ENCODE measurements around the gene LRP8. TPM values are rescaled to one million over a fixed set of nuclear protein-coding genes. Genes with fewer than 3 reads are reported as not detected.
A peak's percentile ranks its signal among the peaks of the same experiment; 100 is the strongest.

Gene LRP8
- polyA plus RNA-seq, 2 of the 4 experiments (the other 2 are of a cell fraction), result 32.6 to 46.1 TPM

- ChIA-PET CTCF (interaction anchor here (0.7 to 1.4 kb wide), 2 partner anchors 40 to 66 kb away, joined by 4 to 5 read pairs; no protein-coding TSS in a partner anchor), POLR2A (no interaction called here)
- Histone ChIP-seq H3K9me3 (no peaks in the 10 kb centered on the region), H3K4me2 (no peak overlapping the region), H3K27ac (no peak overlapping the region), H3K4me1 (no peaks in the 10 kb centered on the region), H3K4me3 (no peak overlapping the region)
- DNase-seq (ENCODE audit: low read depth in 1 of 2, low spot score in 1 of 2) (no peak), FAIRE-seq (no peak), ATAC-seq (no peak)
- 96% methylated on average over 12 of the region's 13 CpGs for WGBS (ENCODE audit: missing lambda C conversion rate)
- TF ChIP-seq POLR2A (IDR thresholded peaks at IDR 0.05; ENCODE audit: low read length) (no peak), POLR2AphosphoS2 (conservative IDR thresholded peaks at IDR 0.05; ENCODE audit: low read length) (0 out of 2 replicates have a peak, but pooled peaks have one; percentile 2), ZFP36 (IDR thresholded peaks at IDR 0.05; ENCODE audit: borderline replicate concordance, partially characterized antibody) (peak; percentile 38)
Observed at GRCh38 chr1:53317646-53318539, 10.0 kb downstream of the LRP8 start.

GRCh38 chr1:53316766-53317581 is 10.9 kb downstream of the LRP8 start:
- no peak for FAIRE-seq
- POLR2A ChIA-PET, result interaction anchor here (1.2 kb wide), 1 partner anchor 10 kb away, joined by 3 read pairs; no protein-coding TSS in a partner anchor
- WGBS (ENCODE audit: missing lambda C conversion rate), result 92% methylated on average over 12 of the region's 17 CpGs

GRCh38 chr1:53316424-53316765 is 11.5 kb downstream of the LRP8 start:
- no CpG with 5 or more reads among the region's 1 CpG for WGBS (ENCODE audit: missing lambda C conversion rate)
- Histone ChIP-seq H3K4me1 (no peaks in the 10 kb centered on the region), H3K9me3 (no peaks in the 10 kb centered on the region), H3K4me2 (no peak overlapping the region), H3K4me3 (no peak overlapping the region), H3K27ac (no peak overlapping the region)
- TF ChIP-seq KDM5A (IDR thresholded peaks at IDR 0.05), result no peak
- no peak for TF ChIP-seq RFX5 (IDR thresholded peaks at IDR 0.05)
- TF ChIP-seq RCOR1 (IDR thresholded peaks at IDR 0.05; ENCODE audit: low read depth, low read length), result no peak
- no peak for TF ChIP-seq HDAC2 (IDR thresholded peaks at IDR 0.05)
- TF ChIP-seq PHF8 (IDR thresholded peaks at IDR 0.05; ENCODE audit: borderline replicate concordance, low read depth), result no peak
- no peak for TF ChIP-seq POLR2A (IDR thresholded peaks at IDR 0.05; ENCODE audit: low read length)
- TF ChIP-seq CBX8 (IDR thresholded peaks at IDR 0.05), result no peak
- no peak for TF ChIP-seq ZSCAN20 (CRISPR knock-in tag; IDR thresholded peaks at IDR 0.05)
- TF ChIP-seq HEYL (CRISPR knock-in tag; IDR thresholded peaks at IDR 0.05), result no peak
- TF ChIP-seq ZC3H11A (IDR thresholded peaks at IDR 0.05), result no peak
- no peak for TF ChIP-seq HMGXB4 (CRISPR knock-in tag; IDR thresholded peaks at IDR 0.05; ENCODE audit: borderline replicate concordance)
- TF ChIP-seq MAX (IDR thresholded peaks at IDR 0.05), result no peak
- no peak for TF ChIP-seq HOXA7 (CRISPR knock-in tag; IDR thresholded peaks at IDR 0.05)
- ChIA-PET CTCF (interaction anchor here (0.9 kb wide), 1 partner anchor 35 kb away, joined by 3 read pairs; no protein-coding TSS in a partner anchor), POLR2A (interaction anchor here (1.2 kb wide), 1 partner anchor 10 kb away, joined by 3 read pairs; no protein-coding TSS in a partner anchor)
- ATAC-seq (no peak), DNase-seq (ENCODE audit: low read depth in 1 of 2, low spot score in 1 of 2) (no peak), FAIRE-seq (no peak)

More at GRCh38 chr1:53316766-53317581, 10.9 kb downstream of the LRP8 start:
- Histone ChIP-seq H3K4me2 (no peak overlapping the region), H3K9me3 (no peaks in the 10 kb centered on the region), H3K27ac (no peak overlapping the region), H3K4me3 (no peak overlapping the region), H3K4me1 (no peaks in the 10 kb centered on the region)
- TF ChIP-seq ZNF302 (CRISPR knock-in tag; IDR thresholded peaks at IDR 0.05), result no peak
- no peak for TF ChIP-seq SREBF2 (IDR thresholded peaks at IDR 0.05)
- TF ChIP-seq CBX2 (IDR thresholded peaks at IDR 0.05; ENCODE audit: borderline replicate concordance, low read depth), result no peak
- TF ChIP-seq HOXB13 (CRISPR knock-in tag; IDR thresholded peaks at IDR 0.05; ENCODE audit: low read depth), result no peak
- TF ChIP-seq KDM5A (IDR thresholded peaks at IDR 0.05), result no peak
- no peak for TF ChIP-seq EHF (CRISPR knock-in tag; IDR thresholded peaks at IDR 0.05)
- no peak for TF ChIP-seq TFCP2L1 (CRISPR knock-in tag; IDR thresholded peaks at IDR 0.05)
- TF ChIP-seq EHMT2 (IDR thresholded peaks at IDR 0.05; ENCODE audit: low read depth), result no peak
- no peak for TF ChIP-seq HOXB5 (CRISPR knock-in tag; IDR thresholded peaks at IDR 0.05)
- TF ChIP-seq CHD2 (IDR thresholded peaks at IDR 0.05; ENCODE audit: low read length, partially characterized antibody), result no peak
- TF ChIP-seq ZC3H11A (IDR thresholded peaks at IDR 0.05), result no peak
- no peak for TF ChIP-seq MAX (IDR thresholded peaks at IDR 0.05)
- TF ChIP-seq FOXS1 (CRISPR knock-in tag; IDR thresholded peaks at IDR 0.05), result no peak
- no peak for TF ChIP-seq BHLHE40 (IDR thresholded peaks at IDR 0.05; ENCODE audit: low read depth, low read length)
- no peak for TF ChIP-seq FOSB (CRISPR knock-in tag; IDR thresholded peaks at IDR 0.05)
- TF ChIP-seq SMC3 (IDR thresholded peaks at IDR 0.05), result no peak
- no peak for TF ChIP-seq RAD21 (conservative IDR thresholded peaks at IDR 0.05 in 1 of 2, IDR thresholded peaks at IDR 0.05 in 1 of 2)
- TF ChIP-seq PBX3 (IDR thresholded peaks at IDR 0.05), result no peak
- DNase-seq (ENCODE audit: low read depth in 1 of 2, low spot score in 1 of 2) (no peak), ATAC-seq (no peak)
- CTCF ChIA-PET, result interaction anchor here (0.9 to 1.4 kb wide), 2 partner anchors 35 to 39 kb away, joined by 3 to 5 read pairs; no protein-coding TSS in a partner anchor
